Measurements from ENCODE around the gene ICAM5. TPM values are rescaled to one million over a fixed set of nuclear protein-coding genes. Genes with fewer than 3 reads are reported as not detected.
"Not testable (repeated sequence)": the region's sequence is repeated elsewhere in the genome, so short reads cannot be mapped to it uniquely, and the experiment has no call there.

The ICAM5 gene
- total RNA-seq, 4 donors from 2014 or later: 0.23 to 0.45 (median 0.37) TPM

- H3K36me3 ChIP-seq: peaks cover 5 to 47% (median 16%) of the 10 kb centered on the region in 4 donors
- intact Hi-C loops (cut with DNase I): no loop called here
- TF ChIP-seq POLR2AphosphoS5 (IDR thresholded peaks at IDR 0.05): no peak
- TF ChIP-seq POLR2A (IDR thresholded peaks at IDR 0.05; ENCODE audit: low read depth): no peak
- TF ChIP-seq CTCF (IDR thresholded peaks at IDR 0.05): no peak
- TF ChIP-seq EP300 (IDR thresholded peaks at IDR 0.05): no peak
Measured at GRCh38 chr19:10277795-10278589, 11.8 kb upstream of the ICAM5 start.

GRCh38 chr19:10278935-10279334, 10.8 kb upstream of the ICAM5 start:
- 100% methylated on average over 1 of the region's 1 CpG for WGBS
- intact Hi-C loops (cut with DNase I): no loop called here

More at GRCh38 chr19:10277795-10278589, 11.8 kb upstream of the ICAM5 start:
- H3K27ac ChIP-seq (replicated peaks in 1 of 4): no peak overlapping the region
- H3K27me3 ChIP-seq: no peaks in the 10 kb centered on the region
- no peak overlapping the region for H3K4me3 ChIP-seq
- H3K9me3 ChIP-seq: no peaks in the 10 kb centered on the region
- WGBS: 93% methylated on average over 9 of the region's 9 CpGs
- peaks cover 0 to 4% (median 2%) of the 10 kb centered on the region in 4 donors for H3K4me1 ChIP-seq
- no peak for DNase-seq (ENCODE audit: extremely low spot score)

GRCh38 chr19:10279737-10280442, 9.9 kb upstream of the ICAM5 start:
- no peaks in the 10 kb centered on the region for H3K9me3 ChIP-seq
- H3K27ac ChIP-seq (replicated peaks in 1 of 4): no peak overlapping the region
- peaks cover 0 to 17% (median 0%) of the 10 kb centered on the region in 4 donors for H3K27me3 ChIP-seq
- WGBS: 78% methylated on average over 5 of the region's 5 CpGs
- H3K4me3 ChIP-seq: no peak overlapping the region
- peaks cover 0 to 4% (median 0%) of the 10 kb centered on the region in 4 donors for H3K4me1 ChIP-seq
- TF ChIP-seq CTCF (IDR thresholded peaks at IDR 0.05) (no peak), POLR2A (IDR thresholded peaks at IDR 0.05; ENCODE audit: low read depth) (no peak), POLR2AphosphoS5 (IDR thresholded peaks at IDR 0.05) (no peak)
- no peak for DNase-seq (ENCODE audit: extremely low spot score)
- intact Hi-C loops (cut with DNase I): no loop called here
- H3K36me3 ChIP-seq: peaks cover 13 to 60% (median 30%) of the 10 kb centered on the region in 4 donors

More at GRCh38 chr19:10278935-10279334, 10.8 kb upstream of the ICAM5 start:
- no peaks in the 10 kb centered on the region for H3K9me3 ChIP-seq
- H3K27ac ChIP-seq (replicated peaks in 1 of 4): no peak overlapping the region
- H3K4me1 ChIP-seq: peaks cover 0 to 4% (median 0%) of the 10 kb centered on the region in 4 donors
- peaks cover 6 to 56% (median 24%) of the 10 kb centered on the region in 4 donors for H3K36me3 ChIP-seq
- DNase-seq (ENCODE audit: extremely low spot score): no peak
- H3K4me3 ChIP-seq: no peak overlapping the region
- peaks cover 0 to 8% (median 0%) of the 10 kb centered on the region in 4 donors for H3K27me3 ChIP-seq
- TF ChIP-seq CTCF (IDR thresholded peaks at IDR 0.05) (no peak), POLR2AphosphoS5 (IDR thresholded peaks at IDR 0.05) (no peak), EP300 (IDR thresholded peaks at IDR 0.05) (no peak), POLR2A (IDR thresholded peaks at IDR 0.05; ENCODE audit: low read depth) (no peak)

GRCh38 chr19:10282043-10282442, 7.7 kb upstream of the ICAM5 start:
- Histone ChIP-seq H3K36me3 (peaks cover 13 to 58% (median 32%) of the 10 kb centered on the region in 4 donors), H3K27me3 (peaks cover 0 to 37% (median 3%) of the 10 kb centered on the region in 4 donors), H3K4me1 (peaks cover 5 to 20% (median 13%) of the 10 kb centered on the region in 4 donors)
- H3K27ac ChIP-seq (replicated peaks in 1 of 4); DNase-seq (ENCODE audit: extremely low spot score); H3K4me3 ChIP-seq; H3K9me3 ChIP-seq; intact Hi-C loops (cut with DNase I): not testable (repeated sequence)
- WGBS: 94% methylated on average over 5 of the region's 5 CpGs
